GM21825 (cell line): ENCODE measurements around the gene PUSL1.
A peak's percentile ranks its signal among the peaks of the same experiment; 100 is the strongest.

Source experiments
- ATAC-seq: cut with Tn5 transposase; IDR thresholded peaks from one replicate; pipeline ENCODE4 v1.9.1; 2021; ENCODE audit warnings: mild to moderate bottlenecking, moderate library complexity; ENCODE audit not compliant: unreplicated experiment

PUSL1 gene

GRCh38 chr1:1335792-1336248 is 27.4 kb downstream of the PUSL1 start:
- ATAC-seq, result no peak

GRCh38 chr1:1336446-1336845 is 28.0 kb downstream of the PUSL1 start:
- ATAC-seq, result no peak

GRCh38 chr1:1336931-1337792 is 28.8 kb downstream of the PUSL1 start:
- ATAC-seq, result no peak

GRCh38 chr1:1337793-1338147 is 29.4 kb downstream of the PUSL1 start:
- no peak for ATAC-seq

- no peak for ATAC-seq
Observed at GRCh38 chr1:1338278-1338677, 29.9 kb downstream of the PUSL1 start.

- ATAC-seq, result no peak
Observed at GRCh38 chr1:1340185-1340584, 31.8 kb downstream of the PUSL1 start.

GRCh38 chr1:1340791-1341548 is 32.6 kb downstream of the PUSL1 start:
- no peak for ATAC-seq

GRCh38 chr1:1341549-1342021 is 33.2 kb downstream of the PUSL1 start:
- ATAC-seq, result no peak

GRCh38 chr1:1342061-1342562 is 33.7 kb downstream of the PUSL1 start:
- no peak for ATAC-seq

GRCh38 chr1:1342584-1343115 is 34.3 kb downstream of the PUSL1 start:
- ATAC-seq, result no peak

- no peak for ATAC-seq
Observed at GRCh38 chr1:1343811-1344421, 35.5 kb downstream of the PUSL1 start.

GRCh38 chr1:1344655-1345361 is 36.4 kb downstream of the PUSL1 start:
- no peak for ATAC-seq

- no peak for ATAC-seq
Observed at GRCh38 chr1:1345384-1345783, 37.0 kb downstream of the PUSL1 start.

- ATAC-seq, result no peak
Observed at GRCh38 chr1:1345860-1346500, 37.6 kb downstream of the PUSL1 start.

- no peak for ATAC-seq
Observed at GRCh38 chr1:1346501-1346890, 38.1 kb downstream of the PUSL1 start.

GRCh38 chr1:1347026-1347595 is 38.7 kb downstream of the PUSL1 start:
- ATAC-seq, result no peak

GRCh38 chr1:1347663-1348419 is 39.4 kb downstream of the PUSL1 start:
- ATAC-seq, result no peak

- ATAC-seq, result peak; percentile 3
Observed at GRCh38 chr1:1348420-1349255, 40.2 kb downstream of the PUSL1 start.
